Tibial artery (tissue), 4 donors: Measurements from ENCODE around the gene LAMB2.

Experiments used
- DNase-seq, 2 donors: peaks; one replicate each; pipeline ENCODE4 v3.0.0-alpha.2; 2019
- H3K27ac ChIP-seq, 2 donors: fragments of 200-600 bp; sonication (generic) in 1 of 2; 1 replicate in 1 of 2; 2 replicates in 1 of 2; pipeline ENCODE4 v1.5.1; 2018 to 2019; ENCODE audit warnings: mild to moderate bottlenecking in 1 of 2
- H3K27me3 ChIP-seq, 2 donors: fragments of 200-600 bp; sonication (generic) in 1 of 2; one replicate each; pipeline versions ENCODE4 v1.5.1 to v1.6.0; 2016 to 2019
- H3K36me3 ChIP-seq, 3 donors: fragments of 200-600 bp; sonication (generic) in 2 of 3; one replicate each; pipeline ENCODE4 v1.5.1; 2016 to 2019; ENCODE audit warnings: mild to moderate bottlenecking in 2 of 3
- H3K4me1 ChIP-seq, 4 donors: fragments of 200-600 bp; sonication (generic) in 2 of 4; 1 replicate in 3 of 4; 2 replicates in 1 of 4; pipeline ENCODE4 v1.5.1; 2016 to 2019
- H3K4me3 ChIP-seq, 2 donors: fragments of 200-600 bp; sonication (generic) in 1 of 2; 1 replicate in 1 of 2; 2 replicates in 1 of 2; pipeline ENCODE4 v1.5.1; 2018 to 2019; ENCODE audit warnings: mild to moderate bottlenecking in 2 of 2
- H3K9me3 ChIP-seq, 3 donors: fragments of 200-600 bp; sonication (generic) in 1 of 3; one replicate each; pipeline ENCODE4 v1.5.1; 2016 to 2019
- intact Hi-C: fragments of 100-400 bp; cut with DNase I; formaldehyde crosslinking; loops from one replicate; pipeline ENCODE4 v1.15.0; 2023; ENCODE audit warnings: low total_unique reads
- TF ChIP-seq, protein P1 (sequence below), 2 experiments: fragments of 200-600 bp in 1 of 2; fragments of 450-650 bp in 1 of 2; IDR thresholded peaks; one replicate each; pipeline ENCODE4 v1.5.1; 2017 to 2019; ENCODE audit warnings: antibody characterized with exemption in 2 of 2, mild to moderate bottlenecking in 1 of 2, moderate library complexity in 1 of 2

LAMB2 gene

DNA sequence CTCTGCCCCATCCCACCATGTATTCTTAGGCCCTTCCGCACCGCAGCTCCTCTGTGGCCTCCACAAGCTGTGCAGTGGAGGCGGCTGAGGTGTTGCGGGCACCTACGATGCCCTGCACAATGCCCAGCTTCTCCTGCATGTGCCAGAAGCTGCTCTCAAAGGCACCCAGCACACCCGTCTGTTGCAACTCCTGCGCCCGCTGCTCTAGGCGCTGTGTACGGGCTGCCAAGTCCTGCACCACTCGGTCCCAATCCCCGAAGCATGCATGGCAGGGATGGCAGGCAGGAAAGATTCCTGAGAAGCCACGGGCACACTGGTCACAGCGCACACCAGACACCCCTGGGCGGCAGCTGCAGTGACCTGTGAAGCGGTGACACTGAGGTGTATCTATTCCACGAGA lies 9.2 kb downstream of the LAMB2 start:
- intact Hi-C loops, result no loop called here
- H3K27me3 ChIP-seq, result no peaks in the 10 kb centered on the region
- H3K27ac ChIP-seq, result no peak overlapping the region
- H3K36me3 ChIP-seq, result peaks cover 64 to 81% (median 77%) of the 10 kb centered on the region in 3 donors
- TF ChIP-seq, protein P1, sequence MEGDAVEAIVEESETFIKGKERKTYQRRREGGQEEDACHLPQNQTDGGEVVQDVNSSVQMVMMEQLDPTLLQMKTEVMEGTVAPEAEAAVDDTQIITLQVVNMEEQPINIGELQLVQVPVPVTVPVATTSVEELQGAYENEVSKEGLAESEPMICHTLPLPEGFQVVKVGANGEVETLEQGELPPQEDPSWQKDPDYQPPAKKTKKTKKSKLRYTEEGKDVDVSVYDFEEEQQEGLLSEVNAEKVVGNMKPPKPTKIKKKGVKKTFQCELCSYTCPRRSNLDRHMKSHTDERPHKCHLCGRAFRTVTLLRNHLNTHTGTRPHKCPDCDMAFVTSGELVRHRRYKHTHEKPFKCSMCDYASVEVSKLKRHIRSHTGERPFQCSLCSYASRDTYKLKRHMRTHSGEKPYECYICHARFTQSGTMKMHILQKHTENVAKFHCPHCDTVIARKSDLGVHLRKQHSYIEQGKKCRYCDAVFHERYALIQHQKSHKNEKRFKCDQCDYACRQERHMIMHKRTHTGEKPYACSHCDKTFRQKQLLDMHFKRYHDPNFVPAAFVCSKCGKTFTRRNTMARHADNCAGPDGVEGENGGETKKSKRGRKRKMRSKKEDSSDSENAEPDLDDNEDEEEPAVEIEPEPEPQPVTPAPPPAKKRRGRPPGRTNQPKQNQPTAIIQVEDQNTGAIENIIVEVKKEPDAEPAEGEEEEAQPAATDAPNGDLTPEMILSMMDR (IDR thresholded peaks at IDR 0.05), result no peak
- DNase-seq, result no peak
- no peak overlapping the region for H3K4me3 ChIP-seq
- H3K4me1 ChIP-seq, result peaks cover 5 to 22% (median 14%) of the 10 kb centered on the region in 4 donors
- no peaks in the 10 kb centered on the region for H3K9me3 ChIP-seq

DNA sequence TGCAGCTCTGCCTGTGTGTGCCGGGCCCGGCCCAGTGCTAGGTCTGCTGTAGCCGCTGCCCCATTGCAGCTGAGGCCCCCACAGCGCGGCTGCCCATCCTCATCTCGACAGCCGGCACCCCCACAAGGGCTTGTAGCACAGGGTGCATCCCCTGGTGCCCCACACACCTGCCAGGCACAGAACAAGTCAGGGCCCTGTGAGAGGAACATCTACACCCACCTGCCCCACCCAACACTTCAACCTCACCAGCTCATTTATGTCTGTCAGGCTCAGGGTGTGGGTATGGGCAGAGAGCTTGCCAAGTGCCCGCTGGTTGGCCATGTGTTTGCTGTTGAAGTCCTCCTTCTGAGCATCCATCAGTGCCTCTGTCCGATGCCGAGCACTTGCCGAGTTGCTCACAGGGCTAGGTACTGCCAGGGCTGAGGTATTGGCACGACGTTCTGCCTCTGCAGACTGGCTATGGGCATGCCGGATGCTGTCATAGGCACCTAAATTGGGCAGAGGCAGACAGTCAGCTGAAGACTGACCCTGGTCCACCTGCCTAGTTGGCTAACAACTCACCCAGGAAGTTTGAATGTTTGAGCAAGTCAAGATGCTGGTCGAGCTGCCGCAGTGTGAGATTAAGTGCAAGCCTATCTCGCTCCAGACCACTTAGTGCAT lies 9.8 kb downstream of the LAMB2 start:
- DNase-seq, result no peak
- Histone ChIP-seq H3K9me3 (no peaks in the 10 kb centered on the region), H3K4me3 (no peak overlapping the region), H3K4me1 (peaks cover 5 to 26% (median 20%) of the 10 kb centered on the region in 4 donors), H3K27me3 (no peaks in the 10 kb centered on the region), H3K36me3 (peaks cover 64 to 81% (median 77%) of the 10 kb centered on the region in 3 donors), H3K27ac (no peak overlapping the region)
- TF ChIP-seq, protein P1 (IDR thresholded peaks at IDR 0.05), result no peak
- intact Hi-C loops, result no loop called here

DNA sequence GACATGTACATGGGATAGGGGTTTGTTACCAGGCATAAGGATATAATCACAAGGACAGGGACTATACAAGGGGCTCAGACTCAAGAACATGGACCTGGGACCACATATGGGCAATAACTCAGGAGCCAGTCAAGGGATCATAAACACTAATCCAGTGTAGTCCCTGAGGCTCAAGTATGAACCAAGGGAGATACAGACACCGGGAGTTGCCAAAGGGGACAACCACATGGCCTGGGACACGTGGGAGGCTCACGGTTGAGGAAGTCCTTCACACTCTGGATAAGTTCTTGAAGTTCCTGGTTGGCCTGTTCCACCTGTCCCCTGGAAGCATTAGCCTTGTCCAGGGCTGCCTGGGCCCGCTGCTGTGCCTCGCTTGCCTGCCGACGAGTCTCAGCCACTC lies 10.4 kb downstream of the LAMB2 start:
- Histone ChIP-seq H3K36me3 (peaks cover 65 to 81% (median 80%) of the 10 kb centered on the region in 3 donors), H3K27me3 (no peaks in the 10 kb centered on the region), H3K9me3 (no peaks in the 10 kb centered on the region), H3K4me1 (peaks cover 5 to 26% (median 20%) of the 10 kb centered on the region in 4 donors), H3K4me3 (no peak overlapping the region), H3K27ac (no peak overlapping the region)
- DNase-seq, result no peak
- intact Hi-C loops, result no loop called here
- TF ChIP-seq, protein P1 (IDR thresholded peaks at IDR 0.05), result no peak

DNA sequence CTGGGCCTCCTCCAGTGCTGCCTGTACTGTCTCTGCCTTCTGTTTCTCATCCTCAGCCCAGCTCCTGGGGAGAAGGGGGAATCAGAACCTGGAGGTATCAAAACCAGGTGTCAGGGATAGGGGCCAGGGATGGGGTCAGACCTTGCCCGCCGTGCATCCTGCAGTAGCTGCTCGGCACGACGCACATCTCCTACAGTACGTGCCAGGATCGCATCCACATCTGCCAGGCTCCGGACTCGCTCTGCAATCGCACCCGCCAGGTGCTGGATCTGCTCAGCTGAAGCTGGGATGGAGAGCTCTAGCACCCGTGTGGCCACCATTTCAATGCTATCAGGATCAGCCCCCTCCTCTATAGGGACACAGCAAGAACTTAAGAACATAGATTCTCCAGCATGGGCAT lies 10.8 kb downstream of the LAMB2 start:
- peaks cover 5 to 26% (median 20%) of the 10 kb centered on the region in 4 donors for H3K4me1 ChIP-seq
- no peaks in the 10 kb centered on the region for H3K9me3 ChIP-seq
- H3K27me3 ChIP-seq, result no peaks in the 10 kb centered on the region
- no peak for DNase-seq
- H3K36me3 ChIP-seq, result peaks cover 69 to 81% (median 80%) of the 10 kb centered on the region in 3 donors
- no peak overlapping the region for H3K27ac ChIP-seq
- intact Hi-C loops, result no loop called here
- no peak overlapping the region for H3K4me3 ChIP-seq
- TF ChIP-seq, protein P1 (IDR thresholded peaks at IDR 0.05), result no peak

DNA sequence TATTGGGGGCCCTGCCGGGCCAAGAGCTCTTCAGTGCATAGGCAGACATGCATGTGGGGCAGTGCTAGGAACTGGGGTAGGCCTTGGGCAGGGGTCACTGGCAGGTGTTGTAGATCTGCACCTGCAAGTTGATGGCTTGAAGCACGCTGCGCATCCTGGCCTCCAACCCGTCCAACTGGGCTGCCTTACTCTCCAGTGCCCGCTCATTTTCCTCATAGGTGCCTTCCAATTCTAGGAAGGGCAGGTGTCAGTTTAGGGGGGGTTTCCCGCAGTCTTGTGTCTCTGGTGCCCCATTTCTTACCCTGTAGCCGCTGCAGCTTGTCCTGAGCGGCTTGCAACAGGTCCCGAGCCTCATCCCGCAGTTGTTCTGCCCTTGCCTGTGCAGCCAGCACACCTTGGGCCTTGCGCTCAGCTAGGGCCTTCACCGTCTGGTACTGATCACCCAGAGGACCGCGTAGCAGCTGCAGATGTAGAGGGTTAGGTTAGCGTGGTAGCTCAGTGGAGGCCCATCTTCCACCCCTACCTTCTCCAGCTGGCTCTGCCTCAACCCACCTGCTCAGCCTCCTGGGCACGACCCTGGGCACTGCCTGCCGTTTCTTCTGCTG lies 11.6 kb downstream of the LAMB2 start:
- no peak for DNase-seq
- Histone ChIP-seq H3K4me3 (peak overlapping the region; percentile 80 to 83), H3K9me3 (no peaks in the 10 kb centered on the region), H3K27me3 (no peaks in the 10 kb centered on the region), H3K36me3 (peaks cover 72 to 81% (median 80%) of the 10 kb centered on the region in 3 donors), H3K4me1 (peaks cover 5 to 26% (median 20%) of the 10 kb centered on the region in 4 donors), H3K27ac (peak overlapping the region; percentile 91 to 96)
- TF ChIP-seq, protein P1 (IDR thresholded peaks at IDR 0.05), result no peak
- intact Hi-C loops, result no loop called here
